Activated T-cell treated with anti-CD3 and anti-CD28 coated beads, Interleukin-2, amount 50 U/mL, for 24 hours (primary cell): ENCODE data around the gene SCN5A.
"Not testable (repeated sequence)": the region's sequence is repeated elsewhere in the genome, so short reads cannot be mapped to it uniquely, and the experiment has no call there.

Experiments
- DNase-seq: peaks from one replicate; pipeline ENCODE4 v3.0.0-alpha.2; 2020
- H3K27ac Mint-ChIP-seq: 2 replicates; pipeline ENCODE4 v1.8.0; 2020; ENCODE audit warnings: mild to moderate bottlenecking, mixed read lengths
- H3K27me3 Mint-ChIP-seq: 2 replicates; pipeline ENCODE4 v1.8.0; 2020; ENCODE audit warnings: mixed read lengths
- H3K36me3 Mint-ChIP-seq: 2 replicates; pipeline ENCODE4 v1.8.0; 2020; ENCODE audit warnings: low read depth, mixed read lengths
- H3K4me1 Mint-ChIP-seq: 2 replicates; pipeline ENCODE4 v1.8.0; 2020; ENCODE audit warnings: low read depth, mixed read lengths
- H3K4me3 Mint-ChIP-seq: 2 replicates; pipeline ENCODE4 v1.8.0; 2020; ENCODE audit warnings: mild to moderate bottlenecking, moderate library complexity, mixed read lengths
- H3K9me3 Mint-ChIP-seq: 2 replicates; pipeline ENCODE4 v1.8.0; 2020; ENCODE audit warnings: mixed read lengths

Gene SCN5A

GRCh38 chr3:38577371-38578080 is 72.0 kb downstream of the SCN5A start:
- Mint-ChIP-seq H3K4me1 (no peaks in the 10 kb centered on the region), H3K4me3 (no peak overlapping the region), H3K9me3 (no peaks in the 10 kb centered on the region)

GRCh38 chr3:38576526-38577370 is 72.7 kb downstream of the SCN5A start:
- Mint-ChIP-seq H3K36me3 (no peaks in the 10 kb centered on the region), H3K4me3 (no peak overlapping the region), H3K27ac (no peak overlapping the region), H3K27me3 (no peaks in the 10 kb centered on the region), H3K9me3 (no peaks in the 10 kb centered on the region), H3K4me1 (no peaks in the 10 kb centered on the region)
- DNase-seq: no peak

More at GRCh38 chr3:38577371-38578080, 72.0 kb downstream of the SCN5A start:
- DNase-seq: no peak
- H3K27me3 Mint-ChIP-seq: no peaks in the 10 kb centered on the region
- H3K27ac Mint-ChIP-seq: no peak overlapping the region
- H3K36me3 Mint-ChIP-seq: no peaks in the 10 kb centered on the region

- no peak for DNase-seq
- no peak overlapping the region for H3K27ac Mint-ChIP-seq
- no peaks in the 10 kb centered on the region for H3K27me3 Mint-ChIP-seq
- H3K4me1 Mint-ChIP-seq: no peaks in the 10 kb centered on the region
- H3K9me3 Mint-ChIP-seq: no peaks in the 10 kb centered on the region
- H3K4me3 Mint-ChIP-seq: no peak overlapping the region
- H3K36me3 Mint-ChIP-seq: no peaks in the 10 kb centered on the region
Measured at GRCh38 chr3:38576131-38576525, 73.4 kb downstream of the SCN5A start.

- no peaks in the 10 kb centered on the region for H3K9me3 Mint-ChIP-seq
- H3K36me3 Mint-ChIP-seq: no peaks in the 10 kb centered on the region
- no peak overlapping the region for H3K27ac Mint-ChIP-seq
- no peak overlapping the region for H3K4me3 Mint-ChIP-seq
- H3K27me3 Mint-ChIP-seq: no peaks in the 10 kb centered on the region
- H3K4me1 Mint-ChIP-seq: no peaks in the 10 kb centered on the region
- DNase-seq: no peak
Measured at GRCh38 chr3:38575279-38575843, 74.1 kb downstream of the SCN5A start.

- peak; percentile 19 for DNase-seq
- Mint-ChIP-seq H3K9me3 (no peaks in the 10 kb centered on the region), H3K36me3 (no peaks in the 10 kb centered on the region), H3K27ac (no peak overlapping the region), H3K4me1 (no peaks in the 10 kb centered on the region), H3K4me3 (no peak overlapping the region), H3K27me3 (no peaks in the 10 kb centered on the region)
Measured at GRCh38 chr3:38574411-38575278, 74.8 kb downstream of the SCN5A start.

GRCh38 chr3:38573556-38573955 is 75.9 kb downstream of the SCN5A start:
- Mint-ChIP-seq H3K4me3 (no peak overlapping the region), H3K27ac (no peak overlapping the region), H3K9me3 (no peaks in the 10 kb centered on the region), H3K4me1 (no peaks in the 10 kb centered on the region), H3K27me3 (no peaks in the 10 kb centered on the region), H3K36me3 (no peaks in the 10 kb centered on the region)
- DNase-seq: peak; percentile 7

- no peaks in the 10 kb centered on the region for H3K27me3 Mint-ChIP-seq
- H3K27ac Mint-ChIP-seq: no peak overlapping the region
Measured at GRCh38 chr3:38573111-38573510, 76.4 kb downstream of the SCN5A start.

GRCh38 chr3:38567498-38567897 is 82.0 kb downstream of the SCN5A start:
- H3K27ac Mint-ChIP-seq: no peak overlapping the region
- H3K4me3 Mint-ChIP-seq: no peak overlapping the region
- no peaks in the 10 kb centered on the region for H3K9me3 Mint-ChIP-seq
- H3K4me1 Mint-ChIP-seq: no peaks in the 10 kb centered on the region
- DNase-seq: no peak
- H3K27me3 Mint-ChIP-seq: no peaks in the 10 kb centered on the region
- H3K36me3 Mint-ChIP-seq: no peaks in the 10 kb centered on the region

More at GRCh38 chr3:38573111-38573510, 76.4 kb downstream of the SCN5A start:
- H3K4me1 Mint-ChIP-seq: no peaks in the 10 kb centered on the region
- H3K4me3 Mint-ChIP-seq: no peak overlapping the region
- H3K9me3 Mint-ChIP-seq: no peaks in the 10 kb centered on the region
- H3K36me3 Mint-ChIP-seq: no peaks in the 10 kb centered on the region
- no peak for DNase-seq

- H3K4me3 Mint-ChIP-seq, H3K27ac Mint-ChIP-seq, H3K9me3 Mint-ChIP-seq, H3K36me3 Mint-ChIP-seq, H3K4me1 Mint-ChIP-seq, DNase-seq, H3K27me3 Mint-ChIP-seq: not testable (repeated sequence)
Measured at GRCh38 chr3:38566794-38567193, 82.7 kb downstream of the SCN5A start.

- peak; percentile 11 for DNase-seq
- no peak overlapping the region for H3K4me3 Mint-ChIP-seq
- H3K9me3 Mint-ChIP-seq: no peaks in the 10 kb centered on the region
- no peaks in the 10 kb centered on the region for H3K27me3 Mint-ChIP-seq
- no peaks in the 10 kb centered on the region for H3K4me1 Mint-ChIP-seq
- H3K36me3 Mint-ChIP-seq: no peaks in the 10 kb centered on the region
- no peak overlapping the region for H3K27ac Mint-ChIP-seq
Measured at GRCh38 chr3:38566215-38566528, 83.3 kb downstream of the SCN5A start.

- no peaks in the 10 kb centered on the region for H3K4me1 Mint-ChIP-seq
- DNase-seq: peak; percentile 6
- H3K27ac Mint-ChIP-seq: no peak overlapping the region
- H3K9me3 Mint-ChIP-seq: no peaks in the 10 kb centered on the region
- no peaks in the 10 kb centered on the region for H3K27me3 Mint-ChIP-seq
- no peaks in the 10 kb centered on the region for H3K36me3 Mint-ChIP-seq
- H3K4me3 Mint-ChIP-seq: no peak overlapping the region
Measured at GRCh38 chr3:38565339-38566214, 83.9 kb downstream of the SCN5A start.

- H3K4me1 Mint-ChIP-seq: no peaks in the 10 kb centered on the region
- no peaks in the 10 kb centered on the region for H3K36me3 Mint-ChIP-seq
- H3K27me3 Mint-ChIP-seq: no peaks in the 10 kb centered on the region
- no peak overlapping the region for H3K27ac Mint-ChIP-seq
- H3K4me3 Mint-ChIP-seq: no peak overlapping the region
- H3K9me3 Mint-ChIP-seq: no peaks in the 10 kb centered on the region
- DNase-seq: peak; percentile 14
Measured at GRCh38 chr3:38564631-38565338, 84.7 kb downstream of the SCN5A start.

- no peaks in the 10 kb centered on the region for H3K4me1 Mint-ChIP-seq
- no peaks in the 10 kb centered on the region for H3K9me3 Mint-ChIP-seq
- no peak for DNase-seq
- H3K4me3 Mint-ChIP-seq: no peak overlapping the region
- no peaks in the 10 kb centered on the region for H3K36me3 Mint-ChIP-seq
- no peak overlapping the region for H3K27ac Mint-ChIP-seq
- no peaks in the 10 kb centered on the region for H3K27me3 Mint-ChIP-seq
Measured at GRCh38 chr3:38563886-38564270, 85.6 kb downstream of the SCN5A start.
